ENCODE data around the gene OR10H5. TPM values are rescaled to one million over a fixed set of nuclear protein-coding genes. Genes with fewer than 3 reads are reported as not detected.
A peak's percentile ranks its signal among the peaks of the same experiment; 100 is the strongest.
"Not testable (repeated sequence)": the region's sequence is repeated elsewhere in the genome, so short reads cannot be mapped to it uniquely, and the experiment has no call there.

Gene OR10H5
- total and polyA plus RNA-seq, 3 experiments from 2014 or later = not detected

DNA sequence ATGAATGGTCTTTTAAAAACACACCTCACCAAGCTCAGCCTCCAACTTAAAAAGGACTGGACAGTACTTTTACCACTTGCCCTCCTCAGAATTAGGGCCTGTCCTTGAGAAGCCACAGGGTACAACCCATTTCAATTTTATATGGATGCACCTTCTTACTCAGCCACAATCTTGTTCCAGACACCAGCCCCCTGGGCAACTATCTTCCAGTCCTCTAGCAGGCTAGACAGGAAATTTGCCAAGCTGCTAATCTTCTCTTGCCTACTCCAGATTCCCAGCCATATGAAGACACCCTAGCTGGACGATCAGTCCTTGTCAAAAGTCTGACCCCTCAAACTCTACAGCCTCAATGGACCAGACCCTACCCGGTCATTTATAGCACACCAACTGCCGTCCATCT, 46.8 kb downstream of the OR10H5 start:
- H3K9me3 Mint-ChIP-seq; H3K9me3 ChIP-seq (ENCODE audit: low read length); DNase-seq; H3K4me3 Mint-ChIP-seq; H3K36me3 ChIP-seq (ENCODE audit: insufficient read depth, low read length); H3K27me3 Mint-ChIP-seq; H3K36me3 Mint-ChIP-seq; POLR2A ChIA-PET; CTCF ChIA-PET; H3K4me3 ChIP-seq (ENCODE audit: low read length); H3K4me1 ChIP-seq (ENCODE audit: insufficient read depth, low read length); H3K27ac Mint-ChIP-seq; H3K27me3 ChIP-seq (ENCODE audit: insufficient read depth, low read length, poor library complexity, severe bottlenecking): not testable (repeated sequence)
- peaks cover 21 to 36% (median 25%) of the 10 kb centered on the region in 3 donors for H3K4me1 Mint-ChIP-seq
- peak overlapping the region; percentile 80 for H3K27ac ChIP-seq (ENCODE audit: low read depth, low read length)

DNA sequence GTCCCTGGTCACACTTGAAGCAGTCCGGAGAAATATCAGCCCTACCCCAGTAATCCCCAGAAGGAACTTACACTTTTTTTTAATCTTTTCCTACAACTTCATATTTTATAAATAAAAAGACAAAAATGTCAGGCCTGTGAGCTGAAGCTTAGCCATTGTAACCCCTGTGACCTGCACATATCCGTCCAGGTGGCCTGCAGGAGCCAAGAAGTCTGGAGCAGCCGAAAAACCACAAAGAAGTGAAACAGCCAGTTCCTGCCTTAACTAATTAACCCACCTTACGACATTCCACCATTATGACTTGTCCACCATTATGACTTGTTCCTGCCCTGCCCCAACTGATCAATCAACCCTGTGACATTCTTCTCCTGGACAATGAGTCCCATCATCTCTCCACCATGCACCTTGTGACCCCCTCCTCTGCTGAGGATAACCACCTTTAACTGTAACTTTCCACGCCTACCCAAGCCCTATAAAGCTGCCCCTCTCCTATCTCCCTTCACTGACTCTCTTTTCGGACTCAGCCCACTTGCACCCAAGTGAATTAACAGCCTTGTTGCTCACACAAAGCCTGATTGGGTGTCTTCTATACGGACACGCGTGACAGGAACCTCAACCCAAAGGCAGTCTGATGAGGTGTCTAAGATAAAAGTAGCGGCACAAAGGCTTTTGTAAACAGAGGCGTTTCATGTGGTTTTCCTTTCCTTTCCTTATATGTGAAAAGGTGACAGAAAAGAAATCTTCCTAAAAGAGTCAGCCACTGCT, 48.3 kb downstream of the OR10H5 start:
- H3K27ac Mint-ChIP-seq = peak overlapping the region; percentile 80 to 99 (median 97)
- H3K9me3 ChIP-seq (ENCODE audit: low read length); H3K36me3 Mint-ChIP-seq; H3K27me3 Mint-ChIP-seq; H3K36me3 ChIP-seq (ENCODE audit: insufficient read depth, low read length); H3K27me3 ChIP-seq (ENCODE audit: insufficient read depth, low read length, poor library complexity, severe bottlenecking); H3K4me1 ChIP-seq (ENCODE audit: insufficient read depth, low read length); CTCF ChIA-PET; H3K9me3 Mint-ChIP-seq: not testable (repeated sequence)
- peak overlapping the region; percentile 96 for H3K27ac ChIP-seq (ENCODE audit: low read depth, low read length)
- DNase-seq = peak in 4 of 5 donors; percentile 36 to 79 (median 59)
- H3K4me3 Mint-ChIP-seq = peak overlapping the region; percentile 87 to 95 (median 93)
- POLR2A ChIA-PET = interaction anchor here (1.3 kb wide), 2 partner anchors 163 to 235 kb away, joined by 5 to 9 read pairs; partner anchors contain the start of gene CYP4F12
- peak overlapping the region; percentile 95 for H3K4me3 ChIP-seq (ENCODE audit: low read length)
- H3K4me1 Mint-ChIP-seq = peaks cover 23 to 39% (median 25%) of the 10 kb centered on the region in 3 donors

DNA sequence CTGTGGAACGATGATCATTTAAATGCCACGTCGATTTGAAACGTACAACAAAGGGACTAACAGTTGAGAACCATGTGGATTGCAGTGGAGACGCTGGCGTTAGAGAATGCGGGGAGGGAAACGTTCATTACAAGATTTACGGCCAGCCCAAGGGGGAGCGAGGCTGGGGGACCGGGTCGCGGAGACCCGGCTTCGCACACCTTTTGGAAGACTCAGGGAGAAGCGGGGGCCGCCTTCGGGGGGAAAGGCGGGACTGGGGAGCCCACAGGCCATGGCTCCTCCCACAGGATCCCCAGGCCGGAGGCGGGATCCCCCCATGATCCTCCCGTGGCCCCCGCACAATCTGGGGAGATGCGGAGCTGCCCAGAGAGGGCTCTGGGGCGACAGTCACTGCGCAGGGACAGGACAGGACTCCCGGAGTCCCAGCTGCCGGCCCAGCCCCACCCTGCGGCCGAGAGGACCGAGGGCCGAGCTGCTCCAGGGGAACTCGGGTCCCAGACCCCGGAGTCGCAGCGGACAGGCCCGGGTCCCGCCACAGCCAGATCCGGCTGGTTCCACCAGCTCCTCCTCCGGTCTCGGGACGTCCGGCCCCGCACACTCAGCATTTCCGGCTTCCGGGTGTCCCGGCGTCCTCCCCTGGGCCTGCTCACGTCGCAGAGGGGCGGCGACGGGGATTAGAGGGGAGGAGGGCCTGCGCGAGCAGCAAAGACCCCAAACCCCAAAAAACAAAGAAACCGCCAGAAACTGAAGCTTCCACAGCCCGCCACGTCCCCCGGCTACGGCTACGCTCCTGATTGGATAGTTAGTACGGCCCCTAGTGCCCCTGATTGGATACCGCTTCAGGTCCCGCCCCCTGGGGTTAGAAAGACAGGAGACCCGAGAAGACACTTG, 49.1 kb downstream of the OR10H5 start:
- peak; percentile 91 to 99 (median 95) for DNase-seq
- Mint-ChIP-seq H3K4me3 (peak overlapping the region; percentile 91 to 95 (median 93)), H3K27ac (peak overlapping the region; percentile 80 to 99 (median 97)), H3K27me3 (no peaks in the 10 kb centered on the region), H3K9me3 (no peaks in the 10 kb centered on the region), H3K4me1 (peaks cover 24 to 39% (median 25%) of the 10 kb centered on the region in 3 donors), H3K36me3 (peaks cover 0 to 6% (median 0%) of the 10 kb centered on the region in 3 donors)
- Histone ChIP-seq H3K4me1 (ENCODE audit: insufficient read depth, low read length) (peaks cover 9% of the 10 kb centered on the region), H3K27me3 (ENCODE audit: insufficient read depth, low read length, poor library complexity, severe bottlenecking) (no peaks in the 10 kb centered on the region), H3K9me3 (ENCODE audit: low read length) (no peaks in the 10 kb centered on the region), H3K36me3 (ENCODE audit: insufficient read depth, low read length) (no peaks in the 10 kb centered on the region), H3K27ac (ENCODE audit: low read depth, low read length) (peak overlapping the region; percentile 96), H3K4me3 (ENCODE audit: low read length) (peak overlapping the region; percentile 95)
- CTCF ChIA-PET = interaction anchor here (1.1 to 1.2 kb wide), 3 partner anchors 25 to 207 kb away, joined by 3 read pairs; no protein-coding TSS in a partner anchor
- POLR2A ChIA-PET = interaction anchor here (0.6 to 1.8 kb wide), 10 partner anchors 27 to 492 kb away, joined by 3 to 9 read pairs (median 4); partner anchors contain the start of genes AP1M1, CYP4F12, FAM32A and KLF2

DNA sequence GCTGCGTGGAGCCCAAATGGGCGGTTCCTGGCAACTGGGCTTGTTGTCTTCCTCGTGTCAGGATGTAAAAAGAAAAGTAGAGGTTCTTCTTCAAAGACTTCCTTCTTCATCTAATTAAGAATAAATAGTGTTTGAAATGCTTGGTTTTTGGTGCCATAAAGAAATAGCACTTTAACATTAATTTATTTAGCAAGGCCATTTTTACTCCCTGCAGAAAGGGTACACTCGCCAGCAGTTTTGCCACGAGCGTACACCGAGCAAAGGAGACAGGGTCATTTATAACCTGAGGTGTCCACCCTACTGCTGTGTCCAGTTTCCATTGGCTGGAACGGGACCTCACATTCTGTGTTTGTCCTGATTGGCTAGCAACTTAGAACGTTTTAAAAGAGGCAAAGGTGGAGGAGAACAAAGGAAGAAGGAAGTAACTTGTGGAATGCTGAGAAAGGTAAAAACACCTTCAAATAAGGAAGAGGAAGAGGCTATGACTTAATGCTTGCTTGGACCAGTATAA, 49.8 kb downstream of the OR10H5 start:
- no peak for DNase-seq
- Mint-ChIP-seq H3K4me1 (peaks cover 28 to 45% (median 31%) of the 10 kb centered on the region in 3 donors), H3K27me3 (no peaks in the 10 kb centered on the region), H3K9me3 (no peaks in the 10 kb centered on the region), H3K27ac (peak overlapping the region; percentile 80 to 99 (median 94)), H3K4me3 (peak overlapping the region; percentile 91 to 95 (median 93)), H3K36me3 (peaks cover 0 to 6% (median 0%) of the 10 kb centered on the region in 3 donors)
- no peaks in the 10 kb centered on the region for H3K27me3 ChIP-seq (ENCODE audit: insufficient read depth, low read length, poor library complexity, severe bottlenecking)
- ChIA-PET CTCF (interaction anchor here (1.1 to 1.2 kb wide), 3 partner anchors 26 to 208 kb away, joined by 3 read pairs; no protein-coding TSS in a partner anchor), POLR2A (interaction anchor here (0.6 to 1.8 kb wide), 9 partner anchors 28 to 491 kb away, joined by 3 to 9 read pairs (median 4); partner anchors contain the start of genes AP1M1, CYP4F12, FAM32A and KLF2)
- peaks cover 11% of the 10 kb centered on the region for H3K4me1 ChIP-seq (ENCODE audit: insufficient read depth, low read length)
- H3K4me3 ChIP-seq (ENCODE audit: low read length) = peak overlapping the region; percentile 95
- peak overlapping the region; percentile 96 for H3K27ac ChIP-seq (ENCODE audit: low read depth, low read length)
- H3K9me3 ChIP-seq (ENCODE audit: low read length) = no peaks in the 10 kb centered on the region
- H3K36me3 ChIP-seq (ENCODE audit: insufficient read depth, low read length) = no peaks in the 10 kb centered on the region

DNA sequence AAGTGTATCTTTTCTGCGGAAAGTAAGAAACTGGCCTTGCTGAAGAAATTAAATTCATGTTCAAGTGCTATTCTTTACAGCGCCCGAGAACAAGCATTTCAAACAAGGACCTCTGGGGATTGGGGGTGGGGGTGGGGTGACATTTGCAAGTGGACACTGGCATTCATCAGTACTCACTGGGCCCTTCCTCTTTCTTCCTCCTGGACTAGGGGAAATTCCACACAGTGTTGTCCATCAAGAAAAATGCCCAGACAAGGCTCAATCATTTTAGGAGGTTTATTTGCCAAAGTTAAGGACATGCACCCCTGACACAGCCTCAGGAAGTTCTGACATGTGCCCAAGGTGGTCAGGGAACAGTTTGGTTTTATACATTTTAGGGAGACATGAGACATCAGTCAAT, 50.9 kb downstream of the OR10H5 start:
- H3K4me3 ChIP-seq (ENCODE audit: low read length) = no peak overlapping the region
- Mint-ChIP-seq H3K4me1 (peaks cover 34 to 54% (median 39%) of the 10 kb centered on the region in 3 donors), H3K27me3 (no peaks in the 10 kb centered on the region), H3K4me3 (peak overlapping the region in 2 of 7 donors; percentile 9 to 33), H3K27ac (peak overlapping the region in 2 of 8 donors; percentile 42 to 61), H3K36me3 (peaks cover 0 to 6% (median 0%) of the 10 kb centered on the region in 3 donors), H3K9me3 (no peaks in the 10 kb centered on the region)
- H3K9me3 ChIP-seq (ENCODE audit: low read length) = no peaks in the 10 kb centered on the region
- peaks cover 20% of the 10 kb centered on the region for H3K4me1 ChIP-seq (ENCODE audit: insufficient read depth, low read length)
- POLR2A ChIA-PET = interaction anchor here (1.8 kb wide), 1 partner anchor 33 kb away, joined by 5 read pairs; no protein-coding TSS in a partner anchor
- H3K27ac ChIP-seq (ENCODE audit: low read depth, low read length) = peak overlapping the region; percentile 96
- H3K36me3 ChIP-seq (ENCODE audit: insufficient read depth, low read length) = no peaks in the 10 kb centered on the region
- no peaks in the 10 kb centered on the region for H3K27me3 ChIP-seq (ENCODE audit: insufficient read depth, low read length, poor library complexity, severe bottlenecking)
- CTCF ChIA-PET = no interaction called here
- DNase-seq = no peak

DNA sequence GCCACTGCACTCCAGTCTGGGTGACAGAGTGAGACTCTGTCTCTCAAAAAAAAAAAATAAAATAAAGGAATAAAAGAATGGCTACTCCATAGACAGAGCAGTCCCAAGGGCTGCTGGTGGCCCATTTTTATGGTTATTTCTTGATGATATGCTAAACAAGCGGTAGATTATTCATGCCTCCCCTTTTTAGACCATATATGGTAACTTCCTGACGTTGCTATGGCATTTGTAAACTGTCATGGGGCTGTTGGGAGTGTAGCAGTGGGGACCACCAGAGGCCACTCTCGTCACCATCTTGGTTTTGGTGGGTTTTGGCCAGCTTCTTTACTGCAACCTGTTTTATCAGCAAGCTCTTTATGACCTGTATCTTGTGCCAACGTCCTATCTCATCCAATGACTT, 52.4 kb downstream of the OR10H5 start:
- H3K9me3 ChIP-seq (ENCODE audit: low read length); H3K27me3 ChIP-seq (ENCODE audit: insufficient read depth, low read length, poor library complexity, severe bottlenecking); H3K36me3 Mint-ChIP-seq; POLR2A ChIA-PET; H3K9me3 Mint-ChIP-seq; H3K4me3 ChIP-seq (ENCODE audit: low read length); H3K27ac Mint-ChIP-seq; H3K27ac ChIP-seq (ENCODE audit: low read depth, low read length); H3K27me3 Mint-ChIP-seq; CTCF ChIA-PET; DNase-seq; H3K36me3 ChIP-seq (ENCODE audit: insufficient read depth, low read length): not testable (repeated sequence)
- peaks cover 34% of the 10 kb centered on the region for H3K4me1 ChIP-seq (ENCODE audit: insufficient read depth, low read length)
- H3K4me3 Mint-ChIP-seq = peak overlapping the region in 1 of 7 donors; percentile 56
- H3K4me1 Mint-ChIP-seq = peaks cover 42 to 67% (median 52%) of the 10 kb centered on the region in 3 donors

DNA sequence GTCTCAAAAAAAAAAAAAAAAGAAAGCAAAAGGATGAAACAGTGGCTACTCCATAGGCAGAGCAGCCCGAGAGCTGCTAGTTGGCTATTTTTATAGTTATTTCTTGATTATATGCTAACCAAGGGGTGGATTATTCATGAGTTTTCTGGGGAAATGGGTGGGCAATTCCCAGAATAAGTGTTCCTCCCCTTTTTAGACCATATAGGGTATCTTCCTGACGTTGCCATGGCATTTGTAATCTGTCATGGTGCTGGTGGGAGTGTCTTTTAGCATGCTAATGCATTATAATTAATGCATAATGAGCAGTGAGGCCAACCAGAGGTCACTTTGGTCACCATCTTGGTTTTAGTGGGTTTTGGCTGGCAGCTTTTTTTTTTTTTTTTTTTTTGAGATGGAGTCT, 53.4 kb downstream of the OR10H5 start:
- CTCF ChIA-PET = no interaction called here

More for the DNA sequence above, 53.4 kb downstream of the OR10H5 start:
- Mint-ChIP-seq H3K4me1 (peaks cover 43 to 67% (median 60%) of the 10 kb centered on the region in 3 donors), H3K9me3 (no peaks in the 10 kb centered on the region), H3K4me3 (no peak overlapping the region), H3K27me3 (no peaks in the 10 kb centered on the region), H3K27ac (no peak overlapping the region), H3K36me3 (peaks cover 0 to 6% (median 0%) of the 10 kb centered on the region in 3 donors)
- no peaks in the 10 kb centered on the region for H3K27me3 ChIP-seq (ENCODE audit: insufficient read depth, low read length, poor library complexity, severe bottlenecking)
- no peak overlapping the region for H3K27ac ChIP-seq (ENCODE audit: low read depth, low read length)
- no peaks in the 10 kb centered on the region for H3K9me3 ChIP-seq (ENCODE audit: low read length)
- no peaks in the 10 kb centered on the region for H3K36me3 ChIP-seq (ENCODE audit: insufficient read depth, low read length)
- no peak for DNase-seq
- H3K4me3 ChIP-seq (ENCODE audit: low read length) = no peak overlapping the region
- H3K4me1 ChIP-seq (ENCODE audit: insufficient read depth, low read length) = peaks cover 36% of the 10 kb centered on the region
- POLR2A ChIA-PET = no interaction called here
